NCI-H1694 (cell line): Measurements from ENCODE around the gene PSME3.
"Not testable (repeated sequence)": the region's sequence is repeated elsewhere in the genome, so short reads cannot be mapped to it uniquely, and the experiment has no call there.

Experiments used
- DNase-seq: peaks from one replicate; lab custom pipeline; 2025; lab: John Stamatoyannopoulos, UW

Gene PSME3

GRCh38 chr17:42878123-42878880, 45.1 kb downstream of the PSME3 start:
- DNase-seq, result no peak

- DNase-seq, result no peak
Measured at GRCh38 chr17:42878924-42879595, 45.9 kb downstream of the PSME3 start.

DNA sequence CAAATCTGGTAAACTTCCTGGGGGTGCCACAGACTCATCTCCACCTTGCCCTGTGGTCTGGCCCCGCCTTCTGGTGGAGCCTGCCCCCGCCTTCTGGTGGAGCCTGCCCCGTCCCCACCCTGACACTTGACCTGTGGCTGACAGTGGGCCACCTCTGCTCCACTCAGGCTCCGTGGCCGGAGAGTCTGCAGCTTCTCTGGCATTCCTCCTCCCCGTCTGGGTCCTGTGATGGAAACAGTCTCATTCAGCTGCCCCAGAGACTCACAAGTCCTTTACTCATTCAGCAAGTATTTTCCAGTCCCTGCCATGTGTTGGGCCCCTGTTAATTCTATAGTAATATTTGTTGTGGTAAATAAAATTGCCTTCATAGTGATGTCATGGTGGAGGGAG, 46.4 kb downstream of the PSME3 start:
- DNase-seq, result no peak

- no peak for DNase-seq
Measured at GRCh38 chr17:42880776-42881310, 47.6 kb downstream of the PSME3 start.

GRCh38 chr17:42881706-42882105, 48.5 kb downstream of the PSME3 start:
- DNase-seq, result not testable (repeated sequence)

DNA sequence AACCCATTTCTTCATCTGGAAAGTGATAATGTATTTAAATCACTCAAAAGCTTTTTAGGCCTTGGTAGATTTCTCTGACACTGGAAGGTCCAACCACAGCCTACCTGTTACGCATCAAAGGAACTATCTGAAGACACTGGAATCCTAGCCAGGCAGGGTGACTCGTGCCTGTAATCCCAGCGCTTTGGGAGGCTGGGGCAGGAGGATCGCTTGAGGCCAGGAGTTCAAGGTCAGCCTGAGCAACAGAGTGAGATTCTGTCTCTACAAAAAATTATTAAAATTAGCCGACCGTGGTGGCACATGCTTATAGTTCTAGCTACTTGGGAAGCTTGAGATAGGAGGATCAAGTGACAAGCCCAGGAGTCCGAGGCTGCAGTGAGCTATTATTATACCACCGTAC, 49.0 kb downstream of the PSME3 start:
- no peak for DNase-seq

GRCh38 chr17:42883802-42884558, 50.8 kb downstream of the PSME3 start:
- DNase-seq, result no peak

DNA sequence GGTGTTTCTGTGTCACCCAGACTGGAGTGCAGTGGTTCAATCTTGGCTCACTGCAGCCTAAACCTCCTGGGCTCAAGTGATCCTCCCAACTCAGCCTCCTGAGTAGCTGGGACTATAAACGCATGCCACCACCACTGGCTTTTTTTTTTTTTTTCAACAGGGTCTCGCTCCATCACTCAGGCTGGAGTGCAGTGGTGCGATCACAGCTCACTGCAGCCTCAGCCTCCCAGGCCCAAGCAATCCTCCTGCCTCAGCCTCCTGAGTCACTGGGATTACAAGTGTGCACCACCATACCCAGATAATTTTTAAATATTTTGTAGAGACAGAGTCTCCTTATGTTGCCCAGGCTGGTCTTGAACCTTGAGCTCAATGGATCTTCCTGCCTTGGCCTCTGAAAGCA, 52.6 kb downstream of the PSME3 start:
- not testable (repeated sequence) for DNase-seq

GRCh38 chr17:42886283-42887176, 53.3 kb downstream of the PSME3 start:
- DNase-seq, result no peak

- no peak for DNase-seq
Measured at GRCh38 chr17:42889809-42890208, 56.6 kb downstream of the PSME3 start.

DNA sequence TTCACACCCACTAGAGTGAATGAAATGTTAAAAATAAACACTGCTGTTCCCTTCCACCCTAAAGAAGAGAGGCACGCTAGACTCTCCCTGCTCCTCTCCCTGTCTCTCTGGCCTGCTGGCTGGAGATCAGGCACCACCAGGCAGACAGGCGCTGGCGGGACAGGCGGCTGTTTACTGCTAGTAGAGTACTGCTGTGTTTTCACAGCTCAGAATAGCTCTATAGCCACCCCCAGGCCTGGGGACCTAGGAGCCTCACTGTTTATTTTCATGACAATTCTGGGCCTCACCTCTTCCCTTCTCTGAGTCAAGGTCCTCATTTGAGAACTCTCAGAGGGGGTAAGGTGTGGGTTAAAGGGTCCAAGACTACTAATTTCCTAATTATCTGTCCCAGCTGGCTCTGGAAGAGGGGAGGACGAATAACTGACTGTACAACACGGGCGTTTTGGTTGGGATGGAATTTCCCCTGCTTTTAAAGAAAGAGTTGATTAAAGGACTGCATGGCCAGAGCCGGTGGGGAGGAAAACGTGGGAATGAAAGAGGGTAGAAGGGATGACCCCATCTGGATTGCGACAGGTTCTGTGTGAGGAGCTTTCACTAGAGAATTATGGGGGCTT, 58.4 kb downstream of the PSME3 start:
- DNase-seq, result no peak

- DNase-seq, result no peak
Measured at GRCh38 chr17:42893359-42893758, 60.2 kb downstream of the PSME3 start.
